Ramos (cell line): Measurements from ENCODE around the gene ADAM15.

Experiments
- in situ Hi-C: fragments of 300-500 bp; cut with MboI; formaldehyde crosslinking; loops from one replicate; pipeline ENCODE4 v1.14.3; 2022; ENCODE audit warnings: low sequenced_read_pairs; ENCODE audit not compliant: unreplicated experiment

The ADAM15 gene

DNA sequence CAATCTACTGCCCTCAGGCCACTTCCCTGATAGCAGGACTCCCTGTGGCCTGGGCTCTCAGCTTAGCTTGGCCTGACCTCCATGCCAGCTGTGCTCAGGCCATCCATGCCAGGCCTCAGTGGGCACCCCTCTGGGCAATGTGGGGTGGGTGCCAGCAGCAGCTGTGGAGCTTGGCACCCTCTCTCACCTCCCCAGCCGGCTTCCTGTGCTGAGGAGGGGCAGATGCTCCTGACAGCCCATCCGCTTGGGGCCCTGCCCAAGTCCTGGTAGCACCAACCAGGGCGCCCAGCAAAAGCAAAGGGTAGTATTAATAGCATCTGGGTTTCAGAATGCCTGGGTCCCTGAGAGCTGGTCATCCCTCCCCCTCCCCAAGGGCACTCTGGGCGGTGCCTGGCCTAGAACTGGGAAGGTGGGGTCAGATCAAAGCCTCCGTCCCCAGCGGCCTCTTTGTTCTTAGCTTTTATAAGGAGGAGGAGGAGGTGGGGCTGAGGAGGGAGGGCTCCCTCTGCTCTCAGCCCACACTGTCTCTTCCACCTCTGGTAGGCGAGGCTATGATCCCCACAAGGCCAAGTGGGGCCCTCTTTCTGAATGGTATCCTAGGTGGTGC, 18.5 kb downstream of the ADAM15 start:
- in situ Hi-C loops: loop anchor here (25.0 kb wide), 1 partner anchor 407 kb away; no protein-coding TSS in a partner anchor

DNA sequence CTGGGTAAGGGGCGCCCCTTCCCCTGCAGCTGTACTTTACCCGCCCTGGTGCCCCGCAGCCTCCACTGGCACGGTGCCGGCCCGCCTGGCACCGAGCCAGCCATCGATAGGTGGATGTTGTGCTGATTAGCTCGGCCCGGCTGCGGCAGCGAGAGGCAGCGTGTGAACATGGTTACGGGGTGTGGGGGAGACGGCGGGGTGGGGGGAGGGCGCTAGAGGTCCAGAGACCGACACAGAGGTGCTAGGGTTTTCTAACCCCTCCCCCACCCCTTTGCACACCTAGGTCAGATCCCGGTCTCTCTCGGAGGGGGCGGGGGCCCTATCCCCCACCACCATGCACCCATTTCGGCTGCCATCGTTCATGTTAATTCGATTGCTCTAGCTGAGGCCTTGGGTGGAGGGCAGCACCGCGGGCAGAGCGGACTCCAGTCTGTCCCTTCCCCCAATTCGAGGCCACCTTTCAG, 19.1 kb downstream of the ADAM15 start:
- in situ Hi-C loops: loop anchor here (25.0 kb wide), 1 partner anchor 408 kb away; no protein-coding TSS in a partner anchor

GRCh38 chr1:155070721-155071569, 19.8 kb downstream of the ADAM15 start:
- in situ Hi-C loops: loop anchor here (25.0 kb wide), 1 partner anchor 409 kb away; no protein-coding TSS in a partner anchor

DNA sequence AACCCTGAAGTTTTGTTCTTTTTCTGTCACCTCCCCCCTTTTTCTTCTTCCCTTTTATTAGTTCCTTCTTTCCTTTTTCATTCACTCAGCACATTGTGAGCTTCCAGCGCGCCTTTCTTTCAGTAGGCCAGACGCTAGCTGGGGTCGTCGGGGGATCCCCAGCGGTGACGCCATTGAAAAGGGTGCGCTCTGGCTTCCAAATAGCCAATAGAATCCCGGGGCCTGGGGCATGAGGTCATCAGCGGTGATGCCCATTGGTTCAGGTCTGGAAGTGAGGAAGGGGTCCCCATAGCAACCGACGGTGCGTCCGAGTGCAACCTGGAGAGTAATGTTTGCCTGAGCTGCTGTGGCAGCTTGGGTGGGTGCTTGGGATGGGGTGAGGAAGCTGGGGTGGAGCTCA, 20.6 kb downstream of the ADAM15 start:
- in situ Hi-C loops: loop anchor here (25.0 kb wide), 1 partner anchor 409 kb away; no protein-coding TSS in a partner anchor

DNA sequence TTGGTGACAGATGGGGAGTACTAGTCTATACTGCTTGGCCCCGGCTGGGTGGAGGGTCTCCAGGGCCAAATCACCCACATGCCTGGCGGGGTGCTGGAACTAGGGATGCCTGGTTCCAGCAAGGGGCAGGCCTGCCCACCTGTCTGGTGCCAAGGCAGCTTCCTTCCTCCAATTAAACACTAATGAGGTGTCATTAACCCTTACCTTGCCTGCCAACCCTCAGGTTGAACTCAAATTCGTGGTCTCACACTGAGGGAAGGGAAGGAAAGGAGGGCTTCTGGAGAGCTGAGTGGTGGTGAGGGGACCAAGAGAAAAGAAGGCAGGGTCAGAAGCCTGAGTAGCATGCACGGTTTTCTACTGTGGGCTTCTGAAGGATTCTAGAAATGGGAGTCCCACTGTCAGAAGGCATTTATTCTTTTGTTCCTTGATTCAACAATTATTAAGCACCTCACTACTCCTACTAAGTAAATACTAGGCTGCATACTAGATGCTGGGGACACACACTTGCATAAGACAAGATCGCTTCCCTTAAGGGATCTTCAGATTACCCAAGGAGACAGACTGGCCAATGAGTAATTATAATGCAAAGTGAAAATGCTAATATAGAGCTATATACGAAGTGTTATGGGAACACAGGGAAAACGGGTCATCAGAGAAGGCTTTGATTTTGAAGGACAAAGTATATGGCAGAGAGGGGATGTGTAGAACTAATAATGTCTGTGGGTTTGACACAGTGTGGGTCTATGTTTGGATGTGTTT, 21.6 kb downstream of the ADAM15 start:
- in situ Hi-C loops: loop anchor here (25.0 kb wide), 1 partner anchor 410 kb away; no protein-coding TSS in a partner anchor

DNA sequence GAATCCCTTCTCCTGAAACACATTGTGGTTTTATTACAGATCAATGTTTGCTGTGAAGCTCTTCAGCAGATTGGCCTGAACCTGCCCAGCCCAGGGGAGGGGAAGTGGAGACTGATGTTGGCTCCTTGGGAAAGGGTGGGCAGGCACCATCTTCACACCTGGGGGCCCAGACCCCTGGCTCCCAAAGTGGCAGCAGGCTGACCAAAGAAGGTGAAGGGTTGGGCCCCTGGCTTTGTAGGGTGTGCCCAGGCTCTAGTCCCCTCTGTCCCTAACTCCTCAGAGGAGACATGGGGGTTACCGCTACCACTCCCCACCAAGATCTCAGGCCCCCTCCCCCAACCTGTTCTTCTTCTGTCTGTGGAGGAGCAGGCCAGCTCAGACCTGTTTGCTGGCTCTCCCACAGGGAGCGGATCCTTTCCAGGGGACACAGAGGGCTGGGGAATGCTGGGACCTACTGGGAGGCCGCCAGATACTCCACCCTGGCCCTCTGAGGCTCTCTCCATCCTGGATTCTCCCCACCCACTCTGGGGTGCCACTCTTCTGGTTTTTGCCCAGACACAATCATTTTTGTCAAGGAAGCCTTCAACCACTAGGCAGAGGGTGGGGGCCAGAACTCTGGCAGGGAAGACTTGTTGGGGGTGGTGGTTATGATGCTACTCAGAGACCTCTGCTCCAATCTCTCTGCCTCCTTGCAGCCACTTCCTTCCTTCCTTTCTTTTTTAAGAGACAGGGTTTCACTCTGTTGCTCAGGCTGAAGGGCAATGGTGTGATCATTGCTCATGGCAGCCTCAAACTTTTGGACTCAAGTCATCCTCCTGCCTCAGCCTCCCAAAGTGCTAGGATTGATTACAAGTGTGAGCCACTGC, 22.5 kb downstream of the ADAM15 start:
- in situ Hi-C loops: loop anchor here (25.0 kb wide), 1 partner anchor 411 kb away; no protein-coding TSS in a partner anchor

DNA sequence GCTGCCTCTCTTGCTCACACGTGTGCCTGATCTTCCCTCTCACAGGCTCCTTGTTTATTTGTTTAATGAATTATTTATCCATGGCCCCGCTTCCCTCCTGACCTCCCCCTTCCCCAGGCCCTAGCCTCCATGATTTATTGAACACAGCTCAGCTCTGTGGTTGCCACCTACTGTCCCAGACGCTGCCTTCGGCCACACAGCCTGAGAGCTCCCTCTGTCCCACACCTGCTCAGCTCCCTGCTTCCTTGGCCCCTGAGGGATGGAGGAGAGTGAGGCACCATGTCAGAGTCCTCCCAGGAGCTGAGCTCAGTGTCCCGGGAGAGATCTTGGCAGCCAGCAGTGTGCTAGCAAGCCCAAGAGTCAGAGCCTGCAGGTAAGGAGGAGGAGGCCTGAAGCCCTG, 24.4 kb downstream of the ADAM15 start:
- in situ Hi-C loops: no loop called here

GRCh38 chr1:155076371-155076770, 25.3 kb downstream of the ADAM15 start:
- in situ Hi-C loops: no loop called here

DNA sequence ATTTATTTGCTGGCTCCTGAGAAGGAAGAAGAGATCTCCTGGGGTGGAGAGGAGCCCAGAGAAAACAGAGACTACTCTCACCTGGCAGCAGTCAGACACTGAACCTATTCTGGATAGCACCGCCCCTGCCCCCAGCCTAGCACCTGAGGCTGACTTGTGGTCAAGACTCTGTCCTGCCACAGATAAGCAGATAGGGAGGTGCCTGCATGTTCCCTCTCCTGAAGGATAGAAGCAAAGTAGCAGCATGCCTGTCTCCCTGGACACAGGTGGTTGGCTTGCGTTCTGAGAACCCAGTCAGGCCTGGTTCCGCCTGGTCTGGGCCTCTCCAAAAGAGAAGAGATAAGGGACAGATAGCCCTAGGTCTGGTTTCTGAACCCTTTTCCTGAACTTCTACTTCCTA, 26.2 kb downstream of the ADAM15 start:
- in situ Hi-C loops: no loop called here

DNA sequence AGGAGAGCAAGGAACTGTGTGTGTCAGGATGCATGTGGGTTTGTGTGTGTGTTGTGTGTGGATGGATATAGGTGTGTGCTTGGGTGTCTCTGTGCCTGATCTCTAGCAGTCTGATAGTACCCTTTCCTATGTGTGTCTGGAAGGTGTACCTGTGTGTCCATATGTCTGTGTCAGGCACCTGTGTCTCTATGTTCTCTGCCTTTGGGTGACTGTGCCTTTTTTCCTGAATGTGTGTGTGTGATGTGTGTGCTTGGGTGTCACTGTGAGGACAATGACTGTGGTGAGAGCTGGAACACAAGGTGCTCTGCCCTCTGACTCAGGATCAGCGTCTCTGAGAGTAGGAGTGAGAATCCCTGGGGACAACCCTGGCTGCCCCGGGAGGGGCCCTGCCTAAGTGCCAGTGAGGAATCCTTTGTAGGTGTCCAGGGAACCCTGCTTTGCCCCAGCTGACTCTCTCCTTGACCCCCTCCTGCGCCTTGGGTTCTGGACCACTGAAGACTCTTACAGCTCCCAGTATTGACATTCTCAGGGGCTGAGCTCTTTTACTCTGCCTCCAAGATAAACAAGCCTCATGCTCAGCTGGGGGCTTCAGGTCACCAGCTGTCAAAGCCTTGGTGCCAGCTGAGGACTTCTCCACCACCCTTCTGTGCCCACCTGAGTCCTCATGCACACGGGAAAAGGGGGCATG, 26.8 kb downstream of the ADAM15 start:
- in situ Hi-C loops: no loop called here

GRCh38 chr1:155078469-155079209, 27.5 kb downstream of the ADAM15 start, which contains the start of gene EFNA3:
TSS of gene EFNA3 (plus strand) at chr1:155078837. CDS start at chr1:155078942, 105 bp downstream.
- in situ Hi-C loops: no loop called here

DNA sequence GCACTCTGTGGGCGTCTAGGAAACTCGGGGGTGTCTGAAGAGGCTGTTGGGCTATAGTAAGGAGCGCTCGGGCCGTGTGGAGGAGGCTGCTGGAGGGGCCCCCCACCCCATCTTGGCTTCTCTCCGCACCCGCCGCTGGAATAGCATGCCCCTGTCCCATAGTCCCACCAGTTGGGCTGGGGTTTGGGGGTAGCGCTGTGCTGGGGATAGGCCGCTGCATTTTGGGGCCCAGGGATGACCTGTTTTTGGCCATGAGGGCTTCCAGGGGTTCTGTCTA, 28.0 kb downstream of the ADAM15 start:
- in situ Hi-C loops: no loop called here

- in situ Hi-C loops: no loop called here
Observed at GRCh38 chr1:155079487-155080311, 28.6 kb downstream of the ADAM15 start.

- in situ Hi-C loops: no loop called here
Observed at GRCh38 chr1:155080312-155081228, 29.5 kb downstream of the ADAM15 start.

DNA sequence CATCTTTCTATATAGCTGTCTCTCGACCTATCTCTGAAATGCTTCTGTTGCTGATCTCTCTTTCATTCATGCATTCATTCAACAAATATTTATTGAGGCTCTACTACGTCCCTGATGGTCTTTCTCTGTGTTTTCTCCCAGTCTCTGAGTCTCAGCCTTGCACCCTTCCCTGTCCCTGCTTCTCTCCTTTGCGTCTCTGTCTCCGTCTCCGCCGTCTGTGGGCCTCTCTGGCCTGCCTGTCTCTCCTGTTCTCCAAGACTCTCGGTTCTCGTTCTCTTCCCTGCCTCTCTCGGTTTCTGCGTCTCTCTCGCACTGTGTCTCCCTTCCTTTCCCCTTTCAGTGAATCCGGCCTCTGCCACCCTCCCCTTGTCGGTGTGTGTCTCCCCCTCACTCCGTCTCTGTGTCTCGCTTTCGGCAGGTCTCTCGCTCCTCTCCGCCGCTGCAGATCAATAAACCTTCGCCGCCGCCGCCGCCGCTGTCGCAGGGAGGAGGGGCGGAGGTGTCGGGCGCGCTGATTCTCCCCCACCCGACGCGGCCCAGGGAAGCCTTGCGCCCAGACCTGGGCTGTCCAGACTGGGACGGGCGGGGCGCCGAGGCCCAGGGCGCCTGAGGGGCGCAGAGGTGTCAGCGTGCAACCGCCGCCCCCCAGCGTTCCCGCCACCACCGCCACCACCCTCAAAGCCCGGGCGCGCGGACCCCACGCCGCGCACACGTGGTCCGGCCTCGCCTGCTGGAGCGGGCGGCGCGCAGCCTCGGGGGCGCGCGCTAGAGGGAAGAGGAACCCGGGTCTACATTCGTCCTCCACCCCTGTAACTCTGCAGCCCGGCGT, 30.6 kb downstream of the ADAM15 start:
- in situ Hi-C loops: no loop called here
